ENCODE measurements around the gene ZFP69B.

DNA sequence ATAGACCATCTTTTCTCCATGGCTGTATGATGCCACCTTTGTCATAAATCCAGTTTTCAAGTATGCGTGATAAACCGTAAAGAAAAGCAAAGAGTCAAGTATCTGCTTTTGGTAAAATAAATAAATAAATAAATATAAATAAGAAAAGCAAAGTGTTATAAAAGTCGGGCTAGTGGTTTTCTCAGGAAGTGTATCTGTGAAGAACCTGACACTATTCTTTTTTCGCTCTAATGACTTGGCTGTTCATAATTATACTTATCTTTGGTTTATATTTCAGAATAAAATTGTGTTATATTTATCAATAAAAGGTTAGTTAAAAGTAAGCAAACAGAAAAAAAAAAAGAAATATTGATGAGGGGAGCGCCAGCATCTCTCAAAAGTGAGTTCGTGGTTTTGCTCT, 57.7 kb downstream of the ZFP69B start:
- TF ChIP-seq, protein P1, sequence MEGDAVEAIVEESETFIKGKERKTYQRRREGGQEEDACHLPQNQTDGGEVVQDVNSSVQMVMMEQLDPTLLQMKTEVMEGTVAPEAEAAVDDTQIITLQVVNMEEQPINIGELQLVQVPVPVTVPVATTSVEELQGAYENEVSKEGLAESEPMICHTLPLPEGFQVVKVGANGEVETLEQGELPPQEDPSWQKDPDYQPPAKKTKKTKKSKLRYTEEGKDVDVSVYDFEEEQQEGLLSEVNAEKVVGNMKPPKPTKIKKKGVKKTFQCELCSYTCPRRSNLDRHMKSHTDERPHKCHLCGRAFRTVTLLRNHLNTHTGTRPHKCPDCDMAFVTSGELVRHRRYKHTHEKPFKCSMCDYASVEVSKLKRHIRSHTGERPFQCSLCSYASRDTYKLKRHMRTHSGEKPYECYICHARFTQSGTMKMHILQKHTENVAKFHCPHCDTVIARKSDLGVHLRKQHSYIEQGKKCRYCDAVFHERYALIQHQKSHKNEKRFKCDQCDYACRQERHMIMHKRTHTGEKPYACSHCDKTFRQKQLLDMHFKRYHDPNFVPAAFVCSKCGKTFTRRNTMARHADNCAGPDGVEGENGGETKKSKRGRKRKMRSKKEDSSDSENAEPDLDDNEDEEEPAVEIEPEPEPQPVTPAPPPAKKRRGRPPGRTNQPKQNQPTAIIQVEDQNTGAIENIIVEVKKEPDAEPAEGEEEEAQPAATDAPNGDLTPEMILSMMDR (conservative IDR thresholded peaks at IDR 0.05; ENCODE audit: low read depth, low read length): no peak
- TF ChIP-seq POLR2A (IDR thresholded peaks at IDR 0.05; ENCODE audit: low read depth, low read length): no peak
- no peak for TF ChIP-seq RFX5 (IDR thresholded peaks at IDR 0.05; ENCODE audit: low read depth, low read length)
- TF ChIP-seq MAZ (IDR thresholded peaks at IDR 0.05; ENCODE audit: borderline replicate concordance, low read depth, low read length): no peak
- TF ChIP-seq, protein P2, sequence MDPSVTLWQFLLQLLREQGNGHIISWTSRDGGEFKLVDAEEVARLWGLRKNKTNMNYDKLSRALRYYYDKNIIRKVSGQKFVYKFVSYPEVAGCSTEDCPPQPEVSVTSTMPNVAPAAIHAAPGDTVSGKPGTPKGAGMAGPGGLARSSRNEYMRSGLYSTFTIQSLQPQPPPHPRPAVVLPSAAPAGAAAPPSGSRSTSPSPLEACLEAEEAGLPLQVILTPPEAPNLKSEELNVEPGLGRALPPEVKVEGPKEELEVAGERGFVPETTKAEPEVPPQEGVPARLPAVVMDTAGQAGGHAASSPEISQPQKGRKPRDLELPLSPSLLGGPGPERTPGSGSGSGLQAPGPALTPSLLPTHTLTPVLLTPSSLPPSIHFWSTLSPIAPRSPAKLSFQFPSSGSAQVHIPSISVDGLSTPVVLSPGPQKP (IDR thresholded peaks at IDR 0.05; ENCODE audit: borderline replicate concordance, low read depth, low read length): no peak
- TF ChIP-seq MXI1 (IDR thresholded peaks at IDR 0.05; ENCODE audit: borderline replicate concordance, low read depth, low read length): no peak
- TF ChIP-seq RCOR1 (IDR thresholded peaks at IDR 0.05; ENCODE audit: insufficient replicate concordance, low read length): no peak
- no peak for TF ChIP-seq BHLHE40 (IDR thresholded peaks at IDR 0.05; ENCODE audit: low read depth, low read length)
- TF ChIP-seq CHD1 (IDR thresholded peaks at IDR 0.05; ENCODE audit: low read depth, low read length): no peak
- TF ChIP-seq SMC3 (IDR thresholded peaks at IDR 0.05; ENCODE audit: low read depth, low read length): no peak
- TF ChIP-seq CEBPB (IDR thresholded peaks at IDR 0.05; ENCODE audit: low read depth, low read length): no peak
- no peak for TF ChIP-seq RAD21 (IDR thresholded peaks at IDR 0.05; ENCODE audit: low read length)
- no peak for TF ChIP-seq MAFK (IDR thresholded peaks at IDR 0.05; ENCODE audit: low read depth, low read length)
- TF ChIP-seq, protein P3, sequence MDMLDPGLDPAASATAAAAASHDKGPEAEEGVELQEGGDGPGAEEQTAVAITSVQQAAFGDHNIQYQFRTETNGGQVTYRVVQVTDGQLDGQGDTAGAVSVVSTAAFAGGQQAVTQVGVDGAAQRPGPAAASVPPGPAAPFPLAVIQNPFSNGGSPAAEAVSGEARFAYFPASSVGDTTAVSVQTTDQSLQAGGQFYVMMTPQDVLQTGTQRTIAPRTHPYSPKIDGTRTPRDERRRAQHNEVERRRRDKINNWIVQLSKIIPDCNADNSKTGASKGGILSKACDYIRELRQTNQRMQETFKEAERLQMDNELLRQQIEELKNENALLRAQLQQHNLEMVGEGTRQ (IDR thresholded peaks at IDR 0.05; ENCODE audit: low read depth, low read length): no peak
